GM12864 (cell line): ENCODE results near the gene IKZF4.
A peak's percentile ranks its signal among the peaks of the same experiment; 100 is the strongest.

Source experiments
- DNase-seq: peaks from one replicate; pipeline ENCODE4 v3.0.0-alpha.2; 2011; ENCODE audit warnings: low read depth
- H3K4me3 ChIP-seq: 2 replicates; pipeline ENCODE4 v1.5.1; 2011; ENCODE audit warnings: mild to moderate bottlenecking, low read depth, low read length, control low read depth
- TF ChIP-seq, protein P1 (sequence below): IDR thresholded peaks from 2 replicates; pipeline ENCODE4 v1.5.1; 2011; ENCODE audit warnings: low read depth, mild to moderate bottlenecking, moderate library complexity, low read length, control low read depth, inconsistent platforms; ENCODE audit errors: missing control alignments

IKZF4 gene

GRCh38 chr12:56020423-56021184 lies at the start of gene IKZF4:
IKZF4 (plus strand) TSS chr12:56021043; CDS start chr12:56021494, 451 bp downstream.
- no peak for DNase-seq
- TF ChIP-seq, protein P1, sequence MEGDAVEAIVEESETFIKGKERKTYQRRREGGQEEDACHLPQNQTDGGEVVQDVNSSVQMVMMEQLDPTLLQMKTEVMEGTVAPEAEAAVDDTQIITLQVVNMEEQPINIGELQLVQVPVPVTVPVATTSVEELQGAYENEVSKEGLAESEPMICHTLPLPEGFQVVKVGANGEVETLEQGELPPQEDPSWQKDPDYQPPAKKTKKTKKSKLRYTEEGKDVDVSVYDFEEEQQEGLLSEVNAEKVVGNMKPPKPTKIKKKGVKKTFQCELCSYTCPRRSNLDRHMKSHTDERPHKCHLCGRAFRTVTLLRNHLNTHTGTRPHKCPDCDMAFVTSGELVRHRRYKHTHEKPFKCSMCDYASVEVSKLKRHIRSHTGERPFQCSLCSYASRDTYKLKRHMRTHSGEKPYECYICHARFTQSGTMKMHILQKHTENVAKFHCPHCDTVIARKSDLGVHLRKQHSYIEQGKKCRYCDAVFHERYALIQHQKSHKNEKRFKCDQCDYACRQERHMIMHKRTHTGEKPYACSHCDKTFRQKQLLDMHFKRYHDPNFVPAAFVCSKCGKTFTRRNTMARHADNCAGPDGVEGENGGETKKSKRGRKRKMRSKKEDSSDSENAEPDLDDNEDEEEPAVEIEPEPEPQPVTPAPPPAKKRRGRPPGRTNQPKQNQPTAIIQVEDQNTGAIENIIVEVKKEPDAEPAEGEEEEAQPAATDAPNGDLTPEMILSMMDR, result no peak

GRCh38 chr12:55972042-55972441 lies 48.8 kb upstream of the IKZF4 start:
- no peak overlapping the region; the same call in 1 of the 2 replicates for H3K4me3 ChIP-seq
- DNase-seq, result no peak
- TF ChIP-seq, protein P1, result no peak

More at GRCh38 chr12:56020423-56021184, at the start of gene IKZF4:
- no peak within 1 kb of the TSS for H3K4me3 ChIP-seq

DNA sequence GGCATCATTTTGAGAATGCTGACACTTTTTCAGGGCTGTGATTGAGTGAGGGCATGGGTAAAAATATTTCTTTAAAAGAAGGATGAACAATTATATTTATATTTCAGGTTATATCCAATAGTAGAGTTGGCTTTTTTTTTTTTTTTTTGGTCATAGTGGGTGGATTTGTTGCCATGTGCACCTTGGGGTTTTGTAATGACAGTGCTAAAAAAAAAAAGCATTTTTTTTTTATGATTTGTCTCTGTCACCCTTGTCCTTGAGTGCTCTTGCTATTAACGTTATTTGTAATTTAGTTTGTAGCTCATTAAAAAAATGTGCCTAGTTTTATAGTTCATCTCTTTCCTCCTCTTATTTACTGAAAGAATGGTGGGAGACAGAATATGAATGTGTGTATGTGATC lies 48.4 kb upstream of the IKZF4 start:
- DNase-seq, result no peak
- TF ChIP-seq, protein P1, result no peak
- peak overlapping the region; percentile 70 for H3K4me3 ChIP-seq

- TF ChIP-seq, protein P1, result no peak
- DNase-seq, result no peak
- H3K4me3 ChIP-seq, result peak overlapping the region; percentile 70
Observed at GRCh38 chr12:55972911-55973598, 47.8 kb upstream of the IKZF4 start.

DNA sequence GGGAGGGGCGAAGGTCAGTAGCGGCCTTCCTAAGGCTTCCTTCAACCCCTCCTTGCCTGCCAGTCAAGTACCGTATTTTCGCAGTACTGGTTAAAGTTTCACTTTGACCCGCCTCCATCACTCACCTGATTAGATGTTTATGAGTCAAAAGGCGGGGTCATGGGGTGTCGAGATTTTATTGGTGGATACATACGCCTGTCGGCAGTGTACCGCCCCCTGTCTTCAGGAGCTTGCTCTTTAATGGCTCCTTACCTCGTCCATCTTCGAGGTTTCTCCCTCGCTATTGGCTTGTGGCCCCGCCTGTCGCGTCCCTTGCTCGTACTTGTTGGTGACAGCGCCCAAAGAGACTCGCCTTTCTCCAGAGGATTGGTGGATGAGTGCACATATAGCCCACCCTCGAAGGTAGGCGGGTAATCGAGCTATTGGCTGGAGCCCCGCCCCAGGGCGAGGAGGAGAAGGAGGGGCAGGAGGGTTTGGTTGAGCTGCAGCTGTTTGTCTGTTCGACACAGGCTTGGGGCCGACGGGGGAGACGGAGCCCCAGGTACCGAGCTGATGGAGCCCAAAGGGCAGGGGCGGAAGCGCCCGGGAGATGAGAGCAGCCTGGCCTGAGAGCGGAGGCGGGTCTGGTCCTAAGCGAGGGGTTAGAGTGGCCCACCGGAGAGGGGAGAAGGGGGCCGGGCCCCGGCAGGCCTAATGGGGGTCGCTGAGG lies 47.1 kb upstream of the IKZF4 start, which contains the start of gene RAB5B:
TSS of gene RAB5B (plus strand) at position 480 of the 709 bp plus-strand sequence. CDS start 12,883 bp downstream, outside the sequence.
- peak; percentile 100 for DNase-seq

GRCh38 chr12:55974308-55974730 lies 46.5 kb upstream of the IKZF4 start:
- DNase-seq, result no peak

More for the DNA sequence above, 47.1 kb upstream of the IKZF4 start, which contains the start of gene RAB5B:
- peak within 1 kb of the TSS; percentile 98 for H3K4me3 ChIP-seq
- TF ChIP-seq, protein P1, result no peak

More at GRCh38 chr12:55974308-55974730, 46.5 kb upstream of the IKZF4 start:
- TF ChIP-seq, protein P1, result no peak
- H3K4me3 ChIP-seq, result peak overlapping the region; percentile 98
